Right lobe of liver (tissue), 6 donors: Measurements from ENCODE around the gene HNRNPM. TPM values are rescaled to one million over a fixed set of nuclear protein-coding genes. Genes with fewer than 3 reads are reported as not detected.
A peak's percentile ranks its signal among the peaks of the same experiment; 100 is the strongest.

Source experiments
- ATAC-seq, 4 donors: fragments of 200-7000 bp; cut with Tn5 transposase; one replicate each; pipeline ENCODE4 v1.9.1; 2020; ENCODE audit warnings: mild to moderate bottlenecking in 4 of 4, moderate library complexity in 4 of 4
- DNase-seq, 3 donors: peaks; one replicate each; pipeline ENCODE4 v3.0.0-alpha.2; 2020
- H3K27ac ChIP-seq, 3 donors: fragments of 200-600 bp; one replicate each; pipeline ENCODE4 v1.8.0; 2022
- H3K27me3 ChIP-seq, 2 donors: fragments of 200-600 bp; one replicate each; pipeline ENCODE4 v1.8.0; 2022
- H3K36me3 ChIP-seq, 4 donors: fragments of 200-600 bp; sonication (generic) in 1 of 4; one replicate each; pipeline versions ENCODE4 v1.5.1 to v1.8.0; 2017 to 2022; ENCODE audit warnings: control low read depth in 1 of 4
- H3K4me1 ChIP-seq, 4 donors: fragments of 200-600 bp; sonication (generic) in 1 of 4; one replicate each; pipeline versions ENCODE4 v1.5.1 to v1.8.0; 2017 to 2022; ENCODE audit warnings: control low read depth in 1 of 4
- H3K4me3 ChIP-seq, 3 donors: fragments of 200-600 bp; one replicate each; pipeline ENCODE4 v1.8.0; 2022
- H3K9me3 ChIP-seq, 4 donors: fragments of 200-600 bp; sonication (generic) in 1 of 4; one replicate each; pipeline versions ENCODE4 v1.5.1 to v1.8.0; 2017 to 2022; ENCODE audit warnings: control low read depth in 1 of 4
- CTCF ChIP-seq, 4 donors: fragments of 200-600 bp in 3 of 4; fragments of 450-650 bp in 1 of 4; IDR thresholded peaks; one replicate each; pipeline versions ENCODE4 v1.5.1 to v1.8.0; 2016 to 2022; ENCODE audit warnings: antibody characterized with exemption in 4 of 4, mild to moderate bottlenecking in 2 of 4
- POLR2A ChIP-seq: fragments of 450-650 bp; IDR thresholded peaks from one replicate; pipeline ENCODE4 v1.6.1; 2017; ENCODE audit warnings: antibody characterized with exemption, mild to moderate bottlenecking
- WGBS: methylation state at CpG from one replicate; pipeline ENCODE4 v1.1.6; 2018; ENCODE audit warnings: low coverage, low lambda C conversion rate; ENCODE audit not compliant: insufficient coverage; ENCODE audit errors: missing lambda C conversion rate; 5-methylcytosine and 5-hydroxymethylcytosine counted together
- intact Hi-C, 2 donors: fragments of 100-400 bp; cut with DNase I; formaldehyde crosslinking; loops; one replicate each; pipeline versions ENCODE4 v1.11.2 to v1.14.1; 2022
- total RNA-seq, 6 experiments: library from RNA; depleted of rRNA in 2 of 6; stranded (reverse); fragments of >200 nt in 2 of 6; fragmentation: NEBNext Ultra II Directional in 3 of 6; extraction: Animal tissue kit (Norgen Biotek cat#: 25700) in 3 of 6; gene quantifications; one replicate each; pipeline versions ENCODE4 v1.1.0 to v1.2.4, GENCODE V29; 2016 to 2023
- donor health status: DM: no; HTN: yes; CAD: no.
- donor health status: DM: no; HTN: no; CAD: no.
- donor health status: DM: no; HTN: no; CAD: no.
- donor health status: DM: no; HTN: yes; CAD: no.
- donor health status: DM: no; HTN: yes; CAD: no.

The HNRNPM gene
- total RNA-seq, 6 experiments from 2014 or later = 31.8 to 82.5 (median 58.6) TPM

- H3K36me3 ChIP-seq = no peaks in the 10 kb centered on the region
- no peaks in the 10 kb centered on the region for H3K27me3 ChIP-seq
- H3K9me3 ChIP-seq = no peaks in the 10 kb centered on the region
- TF ChIP-seq CTCF (IDR thresholded peaks at IDR 0.05) (peak; percentile 48 to 57 (median 53)), POLR2A (no peak)
- DNase-seq (peak in 2 of 3 donors; percentile 66 to 71), ATAC-seq (peak; percentile 37 to 63 (median 45))
- WGBS = 68% methylated on average over 17 of the region's 22 CpGs
- H3K4me3 ChIP-seq = no peak overlapping the region
- no peak overlapping the region for H3K27ac ChIP-seq
- H3K4me1 ChIP-seq = peaks cover 0 to 45% (median 19%) of the 10 kb centered on the region in 4 donors
- intact Hi-C loops = no loop called here
These were observed 48.1 kb upstream of the HNRNPM start for GRCh38 chr19:8396563-8397203.

GRCh38 chr19:8397271-8397670, 47.5 kb upstream of the HNRNPM start:
- TF ChIP-seq POLR2A = no peak
- TF ChIP-seq CTCF (IDR thresholded peaks at IDR 0.05) = no peak
- WGBS = 52% methylated on average over 7 of the region's 7 CpGs
- intact Hi-C loops = no loop called here
- Histone ChIP-seq H3K27ac (no peak overlapping the region), H3K4me3 (no peak overlapping the region), H3K9me3 (no peaks in the 10 kb centered on the region), H3K27me3 (no peaks in the 10 kb centered on the region), H3K4me1 (peaks cover 0 to 39% (median 17%) of the 10 kb centered on the region in 4 donors), H3K36me3 (peaks cover 0 to 6% (median 0%) of the 10 kb centered on the region in 4 donors)
- ATAC-seq (no peak), DNase-seq (peak in 1 of 3 donors; percentile 43)

GRCh38 chr19:8397746-8398310, 46.9 kb upstream of the HNRNPM start:
- ATAC-seq (no peak), DNase-seq (peak in 1 of 3 donors; percentile 43)
- no CpG with 5 or more reads among the region's 10 CpGs for WGBS
- no peak overlapping the region for H3K27ac ChIP-seq
- no peak for TF ChIP-seq CTCF (IDR thresholded peaks at IDR 0.05)
- peaks cover 0 to 34% (median 14%) of the 10 kb centered on the region in 4 donors for H3K4me1 ChIP-seq
- H3K36me3 ChIP-seq = peaks cover 0 to 11% (median under 1%) of the 10 kb centered on the region in 4 donors
- H3K4me3 ChIP-seq = no peak overlapping the region
- intact Hi-C loops = no loop called here
- no peaks in the 10 kb centered on the region for H3K9me3 ChIP-seq
- H3K27me3 ChIP-seq = no peaks in the 10 kb centered on the region

- ATAC-seq = no peak
- peak in 1 of 3 donors; percentile 45 for DNase-seq
- intact Hi-C loops = no loop called here
- H3K27me3 ChIP-seq = no peaks in the 10 kb centered on the region
- no peaks in the 10 kb centered on the region for H3K9me3 ChIP-seq
- no peak overlapping the region for H3K4me3 ChIP-seq
- H3K4me1 ChIP-seq = peaks cover 0 to 29% (median 12%) of the 10 kb centered on the region in 4 donors
- 52% methylated on average over 4 of the region's 9 CpGs for WGBS
- TF ChIP-seq CTCF (IDR thresholded peaks at IDR 0.05) (no peak), POLR2A (no peak)
- H3K36me3 ChIP-seq = peaks cover 0 to 16% (median 5%) of the 10 kb centered on the region in 4 donors
- no peak overlapping the region for H3K27ac ChIP-seq
These were observed 46.4 kb upstream of the HNRNPM start for GRCh38 chr19:8398311-8398771.
